Esophagus (tissue), 2 donors: ENCODE results near the gene NOP10. TPM values are rescaled to one million over a fixed set of nuclear protein-coding genes. Genes with fewer than 3 reads are reported as not detected.
"Not testable (repeated sequence)": the region's sequence is repeated elsewhere in the genome, so short reads cannot be mapped to it uniquely, and the experiment has no call there.

Experiments
- H3K27ac ChIP-seq, 2 donors: one replicate each; pipeline ENCODE4 v1.5.1; 2013; ENCODE audit warnings: low read depth in 2 of 2, mild to moderate bottlenecking in 2 of 2, inconsistent platforms in 1 of 2, low read length in 1 of 2, moderate library complexity in 1 of 2
- H3K27me3 ChIP-seq, 2 donors: one replicate each; pipeline ENCODE4 v1.6.1; 2013; ENCODE audit warnings: low read length in 2 of 2, control low read depth in 1 of 2, mild to moderate bottlenecking in 1 of 2; ENCODE audit not compliant: insufficient read depth in 2 of 2, control insufficient read depth in 1 of 2
- H3K36me3 ChIP-seq, 2 donors: one replicate each; pipeline ENCODE4 v1.6.1; 2013; ENCODE audit warnings: low read length in 1 of 2; ENCODE audit not compliant: control insufficient read depth in 2 of 2, insufficient read depth in 2 of 2
- H3K4me1 ChIP-seq, 2 donors: one replicate each; pipeline ENCODE4 v1.6.1; 2013; ENCODE audit warnings: low read length in 1 of 2; ENCODE audit not compliant: control insufficient read depth in 2 of 2, insufficient read depth in 2 of 2
- H3K4me3 ChIP-seq, 2 donors: one replicate each; pipeline ENCODE4 v1.5.1; 2013; ENCODE audit warnings: low read length in 2 of 2, mild to moderate bottlenecking in 2 of 2, low read depth in 1 of 2, moderate library complexity in 1 of 2
- H3K9me3 ChIP-seq, 2 donors: one replicate each; pipeline ENCODE4 v1.6.1; 2013; ENCODE audit warnings: mild to moderate bottlenecking in 2 of 2, low read depth in 1 of 2, low read length in 1 of 2, moderate library complexity in 1 of 2; ENCODE audit not compliant: control insufficient read depth in 2 of 2, insufficient read depth in 1 of 2
- WGBS, 2 donors: extraction: QIAGEN DNeasy Blood & Tissue Kit; methylation state at CpG; one replicate each; pipeline ENCODE4 v1.1.7; 2013; 5-methylcytosine and 5-hydroxymethylcytosine counted together
- polyA plus RNA-seq, 2 donors: library from polyadenylated mRNA; stranded (reverse); fragments of 200-250 nt; gene quantifications; one replicate each; pipeline ENCODE4 v1.2.3, GENCODE V29; 2013
- donor health status: healthy with polysubstance abuse.
- donor health status: Bipolar disorder and iron deficiency.

Gene NOP10
- polyA plus RNA-seq, 2 donors: 203 to 276 TPM

DNA sequence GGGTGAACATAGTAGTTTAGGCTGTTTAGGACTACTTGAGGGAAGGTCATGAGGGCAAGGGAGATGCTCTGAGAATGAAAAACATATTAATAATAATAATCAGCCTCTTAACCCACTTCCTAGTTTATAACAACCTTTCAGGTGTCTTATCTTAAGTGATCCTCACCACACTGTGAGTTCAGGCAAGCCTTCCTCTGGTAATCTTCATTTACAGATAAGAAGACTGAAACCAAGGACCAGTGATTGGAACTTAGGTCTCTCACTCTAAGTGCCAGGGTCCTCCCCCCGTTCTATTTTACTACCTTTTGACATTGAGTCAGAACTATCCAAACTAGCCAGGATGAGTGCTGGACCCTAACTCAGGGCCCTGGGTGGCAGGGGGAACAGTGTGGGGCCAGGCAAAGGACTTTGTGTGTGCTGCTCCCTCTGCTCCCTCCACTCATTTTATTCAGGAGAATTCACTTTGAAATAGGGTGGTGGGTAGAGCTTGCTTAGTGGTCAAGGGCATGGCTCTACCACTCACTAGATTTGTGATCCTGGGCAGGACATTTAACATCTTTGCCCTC, 5.9 kb upstream of the NOP10 start:
- WGBS, 2 donors: 48 to 68% methylated on average over 1 of the region's 1 CpG
- H3K27me3 ChIP-seq: no peaks in the 10 kb centered on the region
- H3K4me1 ChIP-seq: no peaks in the 10 kb centered on the region
- H3K27ac ChIP-seq: no peak overlapping the region
- H3K4me3 ChIP-seq: no peak overlapping the region
- H3K36me3 ChIP-seq: peaks cover 0 to 2% of the 10 kb centered on the region in 2 donors
- no peaks in the 10 kb centered on the region for H3K9me3 ChIP-seq

DNA sequence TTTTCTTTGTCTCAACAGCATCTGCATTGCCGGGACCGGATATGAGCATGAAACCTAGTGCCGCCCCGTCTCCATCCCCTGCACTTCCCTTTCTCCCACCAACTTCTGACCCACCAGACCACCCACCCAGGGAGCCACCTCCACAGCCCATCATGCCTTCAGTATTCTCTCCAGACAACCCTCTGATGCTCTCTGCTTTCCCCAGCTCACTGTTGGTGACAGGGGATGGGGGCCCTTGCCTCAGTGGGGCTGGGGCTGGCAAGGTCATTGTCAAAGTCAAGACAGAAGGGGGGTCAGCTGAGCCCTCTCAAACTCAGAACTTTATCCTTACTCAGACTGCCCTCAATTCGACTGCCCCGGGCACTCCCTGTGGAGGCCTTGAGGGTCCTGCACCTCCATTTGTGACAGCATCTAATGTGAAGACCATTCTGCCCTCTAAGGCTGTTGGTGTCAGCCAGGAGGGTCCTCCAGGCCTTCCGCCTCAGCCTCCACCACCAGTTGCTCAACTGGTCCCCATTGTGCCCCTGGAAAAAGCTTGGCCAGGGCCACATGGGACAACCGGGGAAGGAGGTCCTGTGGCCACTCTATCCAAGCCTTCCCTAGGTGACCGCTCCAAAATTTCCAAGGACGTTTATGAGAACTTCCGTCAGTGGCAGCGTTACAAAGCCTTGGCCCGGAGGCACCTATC, 5.2 kb upstream of the NOP10 start:
- Histone ChIP-seq H3K27ac (no peak overlapping the region), H3K4me1 (no peaks in the 10 kb centered on the region), H3K4me3 (no peak overlapping the region), H3K9me3 (no peaks in the 10 kb centered on the region), H3K36me3 (no peaks in the 10 kb centered on the region), H3K27me3 (no peaks in the 10 kb centered on the region)
- 80 to 86% methylated on average over 13 of the region's 13 CpGs for WGBS, 2 donors

DNA sequence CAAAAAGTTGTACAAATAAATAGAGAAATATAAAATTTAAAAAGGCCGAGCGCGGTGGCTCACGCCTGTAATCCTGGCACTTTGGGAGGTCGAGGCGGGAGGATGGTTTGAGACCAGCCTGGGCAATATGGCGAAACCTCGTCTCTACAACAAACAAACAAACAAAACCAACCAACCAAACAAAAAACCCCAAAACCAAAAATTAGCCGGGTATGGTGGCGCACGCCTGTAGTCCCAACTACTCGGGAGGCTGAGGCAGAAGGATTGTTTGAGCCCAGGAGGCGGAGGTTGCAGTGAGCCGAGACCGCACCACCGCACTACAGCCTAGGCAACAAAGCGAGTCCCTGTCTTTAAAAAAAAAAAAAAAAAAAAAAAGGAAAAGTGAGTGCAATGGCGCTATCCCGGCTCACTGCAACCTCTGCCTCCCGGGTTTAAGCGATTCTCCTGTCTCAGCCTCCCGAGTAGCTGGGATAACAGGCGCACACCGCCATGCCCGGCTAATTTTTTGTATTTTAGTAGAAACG, 661 bp downstream of the NOP10 start:
- not testable (repeated sequence) for H3K36me3 ChIP-seq, H3K4me1 ChIP-seq, H3K27me3 ChIP-seq, H3K9me3 ChIP-seq
- Histone ChIP-seq H3K27ac (peak overlapping the region; percentile 91 to 99), H3K4me3 (peak overlapping the region; percentile 68 to 78)
- WGBS, 2 donors: 35 to 38% methylated on average over 26 of the region's 26 CpGs

DNA sequence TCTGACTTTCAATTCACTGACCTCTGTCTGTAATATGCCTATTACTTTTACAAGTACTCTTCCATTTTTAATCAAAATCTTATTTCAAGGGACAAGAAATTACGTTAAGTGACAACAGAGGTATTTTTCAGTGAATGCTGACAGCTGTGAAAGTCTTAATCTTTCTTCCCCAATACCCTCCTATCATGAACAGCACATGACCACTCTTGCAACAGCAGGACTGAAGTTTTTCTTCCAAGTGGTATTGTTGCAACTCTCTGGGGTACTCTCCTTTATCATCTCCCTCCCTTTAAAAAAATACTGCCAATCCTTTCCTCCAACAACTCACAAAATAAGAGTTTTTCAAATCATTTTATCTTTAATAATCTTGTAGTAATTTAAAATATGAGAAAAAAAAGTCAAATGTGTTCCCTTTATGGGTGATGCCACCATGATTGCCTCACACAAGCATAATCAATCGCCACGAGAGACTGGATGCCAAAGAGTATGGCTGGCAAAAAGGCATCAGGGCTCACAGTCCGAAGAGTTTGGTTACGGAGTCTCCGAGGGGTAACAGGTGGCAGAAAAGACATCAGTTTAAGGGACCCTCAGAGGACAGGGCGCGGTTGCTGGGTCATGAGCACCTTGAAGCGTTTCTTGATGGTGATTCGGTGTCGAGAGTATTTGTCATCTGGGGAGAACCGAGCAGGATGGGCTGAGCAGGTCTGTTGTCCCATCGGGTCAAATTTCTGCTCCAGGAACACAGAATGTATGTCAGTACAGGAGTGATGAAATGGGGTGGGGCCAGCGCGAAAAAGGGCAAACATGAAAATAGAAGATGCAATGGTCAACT, 1.3 kb downstream of the NOP10 start:
- WGBS, 2 donors: 94 to 95% methylated on average over 15 of the region's 15 CpGs
- Histone ChIP-seq H3K9me3 (no peaks in the 10 kb centered on the region), H3K27me3 (no peaks in the 10 kb centered on the region), H3K27ac (no peak overlapping the region), H3K36me3 (peaks cover 0 to 3% of the 10 kb centered on the region in 2 donors), H3K4me3 (peak overlapping the region in 1 of 2 donors; percentile 78), H3K4me1 (peaks cover 0 to 7% of the 10 kb centered on the region in 2 donors)

DNA sequence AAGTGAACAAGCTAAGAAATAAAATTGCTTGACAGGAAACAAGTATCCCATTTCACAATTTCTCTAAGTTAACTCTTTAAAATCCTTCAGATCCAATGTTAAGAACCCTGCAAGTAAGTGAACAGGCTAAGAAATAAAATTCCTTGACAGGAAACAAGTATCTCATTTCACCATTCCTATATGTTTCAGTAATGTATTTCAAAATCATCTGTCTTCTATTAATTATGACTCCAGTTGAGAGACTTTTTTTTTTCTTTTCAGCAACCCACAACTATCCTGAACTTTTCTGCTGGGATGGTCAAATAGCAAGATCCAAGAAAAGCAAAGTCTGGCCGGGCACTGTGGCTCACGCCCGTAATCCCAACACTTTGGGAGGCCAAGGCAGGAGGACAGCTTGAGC, 3.0 kb downstream of the NOP10 start:
- Histone ChIP-seq H3K36me3 (peaks cover 0 to 3% of the 10 kb centered on the region in 2 donors), H3K4me1 (peaks cover 0 to 7% of the 10 kb centered on the region in 2 donors), H3K27me3 (no peaks in the 10 kb centered on the region), H3K27ac (no peak overlapping the region), H3K9me3 (no peaks in the 10 kb centered on the region), H3K4me3 (no peak overlapping the region)
- 93 to 96% methylated on average over 3 of the region's 3 CpGs for WGBS, 2 donors

DNA sequence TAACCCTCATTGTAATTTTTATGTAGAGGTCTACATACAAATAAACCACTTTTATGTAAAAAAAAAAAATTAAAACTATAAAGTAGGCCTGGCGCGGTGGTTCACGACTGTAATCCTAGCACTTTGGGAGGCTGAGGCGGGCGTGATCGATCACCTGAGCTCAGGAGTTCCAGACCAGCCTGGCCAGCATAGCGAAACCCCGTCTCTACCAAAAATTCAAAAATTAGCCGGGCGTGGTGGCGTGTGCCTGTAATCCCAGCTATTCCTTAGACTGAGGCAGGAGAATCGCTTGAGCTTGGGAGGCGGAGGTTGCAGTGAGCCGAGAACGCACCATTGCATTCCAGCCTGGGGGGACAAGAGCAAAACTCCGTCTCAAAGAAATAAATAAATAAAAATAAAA, 4.6 kb downstream of the NOP10 start:
- H3K27ac ChIP-seq: peak overlapping the region in 1 of 2 donors; percentile 34
- H3K9me3 ChIP-seq: no peaks in the 10 kb centered on the region
- H3K27me3 ChIP-seq: no peaks in the 10 kb centered on the region
- peaks cover 0 to 3% of the 10 kb centered on the region in 2 donors for H3K36me3 ChIP-seq
- 73 to 75% methylated on average over 16 of the region's 16 CpGs for WGBS, 2 donors
- peak overlapping the region in 1 of 2 donors; percentile 64 for H3K4me3 ChIP-seq
- H3K4me1 ChIP-seq: peaks cover 0 to 7% of the 10 kb centered on the region in 2 donors

DNA sequence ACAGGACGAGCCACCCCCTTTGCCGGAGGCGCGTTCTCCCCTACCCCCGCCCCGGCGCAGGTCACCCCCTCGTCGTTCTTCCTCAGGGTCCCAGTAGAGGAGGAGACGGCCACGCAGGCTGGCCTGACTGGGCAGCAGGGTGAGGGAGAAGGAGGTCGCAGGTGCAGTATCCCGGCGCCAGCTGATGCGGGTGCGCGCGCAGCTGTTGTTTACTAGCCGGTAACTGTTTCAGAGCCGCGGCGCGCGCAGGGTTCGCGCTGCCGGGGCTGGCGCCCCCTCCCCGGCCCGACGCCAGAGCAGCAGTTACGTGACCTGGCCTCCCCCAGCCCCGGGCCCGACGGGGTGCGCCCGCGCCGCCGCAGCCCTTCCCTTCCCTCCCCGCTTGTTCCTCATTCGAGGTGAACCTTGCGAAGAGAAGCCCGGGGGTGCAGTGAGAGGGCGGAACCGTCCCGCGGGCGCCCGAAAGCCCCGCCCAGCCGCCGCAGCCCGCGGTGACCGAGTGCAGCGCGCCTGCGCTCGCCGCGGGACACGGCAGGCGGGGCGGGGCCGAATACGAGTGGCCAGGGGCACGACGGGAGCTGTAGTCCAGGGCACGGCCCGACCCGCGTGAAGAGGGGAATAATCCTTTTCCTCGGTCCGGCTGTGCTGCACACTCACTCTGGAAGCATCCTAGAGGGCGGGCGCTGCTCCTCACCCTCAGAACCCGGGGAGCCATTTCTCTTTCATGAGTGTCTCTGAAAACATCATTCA, 5.2 kb downstream of the NOP10 start, which contains the start of gene SLC12A6:
TSS of gene SLC12A6 (minus strand) at position 225 of the 750 bp plus-strand sequence. CDS start 1,101 bp downstream, outside the sequence.
- no peaks in the 10 kb centered on the region for H3K27me3 ChIP-seq
- 0% methylated on average over 71 to 78 of the region's 78 CpGs for WGBS, 2 donors
- peaks cover 0 to 7% of the 10 kb centered on the region in 2 donors for H3K4me1 ChIP-seq

DNA sequence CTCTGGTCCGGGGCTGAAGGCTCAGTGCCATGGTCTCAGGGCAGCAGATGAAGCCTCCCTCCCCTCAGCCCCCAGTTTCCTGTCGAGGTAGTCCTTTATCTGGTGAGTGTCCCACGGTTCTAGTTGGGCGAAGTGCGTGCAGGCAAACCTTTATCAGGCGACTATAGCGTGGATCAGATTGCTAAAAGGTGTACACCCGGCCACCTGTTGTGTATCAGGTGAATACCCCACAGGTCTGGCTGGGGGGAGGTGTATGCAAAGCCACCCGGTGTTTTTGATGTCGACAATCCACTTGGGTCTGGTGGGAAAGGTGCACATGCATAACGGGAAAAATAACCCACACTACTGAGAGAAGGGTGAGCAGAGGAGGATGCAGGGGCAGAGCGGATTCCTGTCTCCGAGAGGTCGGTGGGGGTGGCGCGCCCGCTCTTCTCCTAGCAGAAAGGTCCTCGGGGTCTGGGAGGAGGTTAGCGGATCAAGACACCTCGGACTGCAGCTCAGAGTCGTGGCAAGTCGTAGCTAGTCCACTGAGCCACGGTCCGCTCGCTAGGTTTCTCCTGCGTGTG, 5.9 kb downstream of the NOP10 start:
- H3K4me3 ChIP-seq: peak overlapping the region; percentile 64 to 87
- 1 to 2% methylated on average over 26 of the region's 26 CpGs for WGBS, 2 donors
- peaks cover 0 to 3% of the 10 kb centered on the region in 2 donors for H3K36me3 ChIP-seq
- H3K27ac ChIP-seq: peak overlapping the region; percentile 83 to 91
- no peaks in the 10 kb centered on the region for H3K9me3 ChIP-seq
- no peaks in the 10 kb centered on the region for H3K27me3 ChIP-seq
- peaks cover 0 to 7% of the 10 kb centered on the region in 2 donors for H3K4me1 ChIP-seq

More for the DNA sequence above, 5.2 kb downstream of the NOP10 start, which contains the start of gene SLC12A6:
- Histone ChIP-seq H3K36me3 (peaks cover 0 to 3% of the 10 kb centered on the region in 2 donors), H3K4me3 (peak within 1 kb of the TSS; percentile 64 to 87), H3K27ac (peak within 1 kb of the TSS; percentile 83 to 91), H3K9me3 (no peaks in the 10 kb centered on the region)
